MCF 10A (cell line): ENCODE measurements around the gene MEST. TPM values are rescaled to one million over a fixed set of nuclear protein-coding genes. Genes with fewer than 3 reads are reported as not detected.

ENCODE experiments used
- BruUV-seq: library from RNA; stranded (reverse); fragments of 400-500 nt; replicated peaks from 2 replicates; lab custom pipeline; 2021; lab: Mats Ljungman, UMichigan
- CTCF ChIA-PET: fragments of 300-600 bp; sonication (Branson Sonifier 250); formaldehyde crosslinking; extraction: SDS; loops from one replicate; lab custom pipeline; 2021; ENCODE audit warnings: antibody characterized with exemption, inconsistent platforms; lab: Yijun Ruan, JAX
- POLR2A ChIA-PET: fragments of 300-600, 350-650 bp; sonication (Branson Sonifier 250); formaldehyde crosslinking; extraction: SDS; loops from one replicate; lab custom pipeline; 2020; ENCODE audit warnings: antibody characterized with exemption, inconsistent platforms; lab: Yijun Ruan, JAX
- DNase-seq: peaks from one replicate; pipeline ENCODE4 v3.0.0-alpha.2; 2018; ENCODE audit not compliant: unreplicated experiment
- H3K27ac Mint-ChIP-seq: one replicate; pipeline ENCODE4 v1.8.0; 2022; ENCODE audit warnings: mild to moderate bottlenecking, low read depth, mixed read lengths; ENCODE audit not compliant: unreplicated experiment
- H3K27me3 Mint-ChIP-seq: one replicate; pipeline ENCODE4 v1.8.0; 2022; ENCODE audit warnings: mixed read lengths; ENCODE audit not compliant: insufficient read depth, unreplicated experiment
- H3K36me3 Mint-ChIP-seq: one replicate; pipeline ENCODE4 v1.8.0; 2022; ENCODE audit warnings: mild to moderate bottlenecking, moderate library complexity, mixed read lengths; ENCODE audit not compliant: insufficient read depth, unreplicated experiment
- H3K4me1 Mint-ChIP-seq: one replicate; pipeline ENCODE4 v1.8.0; 2022; ENCODE audit warnings: mixed read lengths; ENCODE audit not compliant: insufficient read depth, unreplicated experiment
- H3K4me3 Mint-ChIP-seq: one replicate; pipeline ENCODE4 v1.8.0; 2022; ENCODE audit warnings: mild to moderate bottlenecking, moderate library complexity, mixed read lengths; ENCODE audit not compliant: unreplicated experiment
- H3K9me3 Mint-ChIP-seq: one replicate; pipeline ENCODE4 v1.8.0; 2022; ENCODE audit warnings: mixed read lengths; ENCODE audit not compliant: unreplicated experiment
- intact Hi-C: fragments of 100-400 bp; cut with micrococcal nuclease; formaldehyde crosslinking; loops from 2 replicates; pipeline ENCODE4 v1.14.1; 2022
- total RNA-seq: library from RNA; stranded (reverse); gene quantifications from 2 replicates; pipeline ENCODE4 v1.2.3, GENCODE V29; 2022
- TF ChIP-seq, protein P1 (sequence below): fragments of 200-600 bp; IDR thresholded peaks from one replicate; pipeline ENCODE4 v1.8.0; 2022; ENCODE audit warnings: antibody characterized with exemption, mild to moderate bottlenecking; ENCODE audit not compliant: unreplicated experiment

MEST gene
- total RNA-seq, 1 experiment from 2014 or later: 39.0 TPM

DNA sequence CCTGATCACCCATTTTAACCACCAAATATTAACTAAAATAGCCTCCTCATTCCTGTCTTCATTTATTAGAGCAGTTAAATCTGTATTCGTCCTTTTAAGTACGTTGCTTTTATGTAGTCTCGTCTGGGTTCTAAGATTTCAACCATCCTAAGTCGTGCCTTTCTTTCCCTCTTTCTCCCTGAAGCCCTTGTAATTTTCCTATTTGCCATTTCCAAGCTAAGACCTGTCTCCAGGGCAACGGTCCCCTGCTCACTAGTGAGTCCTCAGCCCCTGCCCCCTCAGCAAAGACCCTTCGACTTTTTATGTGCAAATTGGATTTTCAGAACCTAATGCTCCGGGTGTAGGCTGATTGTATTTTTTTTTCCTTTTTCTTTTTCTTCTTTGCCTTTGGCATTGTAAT, 16.1 kb upstream of the MEST start:
- no peaks in the 10 kb centered on the region for H3K36me3 Mint-ChIP-seq
- no peak overlapping the region for H3K27ac Mint-ChIP-seq
- no peak overlapping the region for H3K4me3 Mint-ChIP-seq
- TF ChIP-seq, protein P1, sequence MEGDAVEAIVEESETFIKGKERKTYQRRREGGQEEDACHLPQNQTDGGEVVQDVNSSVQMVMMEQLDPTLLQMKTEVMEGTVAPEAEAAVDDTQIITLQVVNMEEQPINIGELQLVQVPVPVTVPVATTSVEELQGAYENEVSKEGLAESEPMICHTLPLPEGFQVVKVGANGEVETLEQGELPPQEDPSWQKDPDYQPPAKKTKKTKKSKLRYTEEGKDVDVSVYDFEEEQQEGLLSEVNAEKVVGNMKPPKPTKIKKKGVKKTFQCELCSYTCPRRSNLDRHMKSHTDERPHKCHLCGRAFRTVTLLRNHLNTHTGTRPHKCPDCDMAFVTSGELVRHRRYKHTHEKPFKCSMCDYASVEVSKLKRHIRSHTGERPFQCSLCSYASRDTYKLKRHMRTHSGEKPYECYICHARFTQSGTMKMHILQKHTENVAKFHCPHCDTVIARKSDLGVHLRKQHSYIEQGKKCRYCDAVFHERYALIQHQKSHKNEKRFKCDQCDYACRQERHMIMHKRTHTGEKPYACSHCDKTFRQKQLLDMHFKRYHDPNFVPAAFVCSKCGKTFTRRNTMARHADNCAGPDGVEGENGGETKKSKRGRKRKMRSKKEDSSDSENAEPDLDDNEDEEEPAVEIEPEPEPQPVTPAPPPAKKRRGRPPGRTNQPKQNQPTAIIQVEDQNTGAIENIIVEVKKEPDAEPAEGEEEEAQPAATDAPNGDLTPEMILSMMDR: no peak
- ChIA-PET CTCF (interaction anchor here (0.7 kb wide), 1 partner anchor 70 kb away, joined by 4 read pairs; no protein-coding TSS in a partner anchor), POLR2A (interaction anchor here (0.6 kb wide), 1 partner anchor 148 kb away, joined by 3 read pairs; no protein-coding TSS in a partner anchor)
- no peaks in the 10 kb centered on the region for H3K4me1 Mint-ChIP-seq
- intact Hi-C loops: no loop called here
- H3K9me3 Mint-ChIP-seq: peaks cover 14% of the 10 kb centered on the region
- DNase-seq: no peak
- no peaks in the 10 kb centered on the region for H3K27me3 Mint-ChIP-seq
- BruUV-seq: no TSS peak

DNA sequence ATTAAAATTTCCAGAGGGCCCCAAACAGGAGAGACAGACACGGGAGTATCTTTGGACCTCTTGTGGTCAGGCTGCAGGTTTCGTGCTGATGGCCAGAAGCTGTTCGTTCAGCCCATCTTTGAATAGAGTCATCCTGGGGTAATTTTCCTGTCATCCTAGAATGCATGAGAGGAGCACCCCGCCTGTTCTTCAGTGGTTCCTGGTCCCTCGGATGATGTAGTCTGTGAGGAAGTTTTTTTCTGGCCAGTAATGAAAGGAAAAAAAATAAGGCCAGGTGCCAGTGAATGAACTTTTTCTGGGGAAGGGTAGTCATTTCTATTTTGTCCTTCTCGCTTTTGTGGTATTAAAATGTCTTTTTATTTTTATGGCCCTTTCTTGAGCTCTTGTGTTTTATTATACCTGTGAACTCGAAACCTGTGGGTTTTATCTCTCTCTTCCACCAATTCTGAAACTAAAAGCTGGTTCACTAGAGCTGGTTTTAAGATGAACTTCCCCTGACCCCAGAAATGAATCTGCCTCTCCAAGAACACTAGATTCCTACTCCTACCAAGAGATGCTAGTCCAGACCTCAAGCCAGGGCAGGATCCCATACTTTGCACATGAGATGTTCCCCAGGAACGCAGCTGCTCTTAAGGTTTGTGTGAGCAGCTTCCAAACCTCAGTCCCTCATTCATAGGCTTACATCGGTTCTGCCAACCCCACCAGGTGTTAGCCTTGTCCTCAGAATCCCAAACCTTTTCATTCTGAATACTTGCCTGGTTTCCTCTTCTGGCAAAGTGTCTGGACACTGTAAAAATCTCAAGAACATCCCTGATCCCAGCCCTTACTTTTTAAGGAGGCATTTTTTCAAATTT, 15.4 kb upstream of the MEST start:
- ChIA-PET CTCF (interaction anchor here (0.7 kb wide), 1 partner anchor 71 kb away, joined by 4 read pairs; no protein-coding TSS in a partner anchor), POLR2A (interaction anchor here (0.6 kb wide), 1 partner anchor 149 kb away, joined by 3 read pairs; no protein-coding TSS in a partner anchor)
- no TSS peak for BruUV-seq
- H3K4me1 Mint-ChIP-seq: no peaks in the 10 kb centered on the region
- no peaks in the 10 kb centered on the region for H3K27me3 Mint-ChIP-seq
- no peak overlapping the region for H3K27ac Mint-ChIP-seq
- H3K36me3 Mint-ChIP-seq: no peaks in the 10 kb centered on the region
- DNase-seq: no peak
- intact Hi-C loops: no loop called here
- H3K9me3 Mint-ChIP-seq: peaks cover 14% of the 10 kb centered on the region
- TF ChIP-seq, protein P1: no peak
- H3K4me3 Mint-ChIP-seq: no peak overlapping the region

DNA sequence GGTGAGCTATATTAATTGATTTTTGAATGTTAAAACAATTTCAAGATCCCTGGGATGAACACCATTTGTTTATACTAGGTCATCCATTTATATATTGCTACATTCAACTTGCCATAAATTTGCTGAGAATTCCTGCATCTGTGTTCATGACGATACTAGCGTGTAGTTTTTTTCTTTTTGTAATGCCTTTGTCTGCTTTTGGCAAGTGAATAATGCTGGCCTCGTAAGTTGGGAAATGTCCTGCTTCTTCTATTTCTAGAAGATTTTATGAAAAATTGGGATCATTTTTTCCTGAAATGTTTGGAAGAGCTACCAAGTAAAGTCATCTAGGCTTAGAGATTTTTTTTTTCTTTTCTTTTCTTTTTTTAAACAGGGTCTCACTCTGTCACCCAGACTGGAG, 12.9 kb upstream of the MEST start:
- no TSS peak for BruUV-seq
- H3K9me3 Mint-ChIP-seq: peaks cover 14% of the 10 kb centered on the region
- TF ChIP-seq, protein P1: no peak
- DNase-seq: no peak
- H3K27me3 Mint-ChIP-seq: no peaks in the 10 kb centered on the region
- no peak overlapping the region for H3K4me3 Mint-ChIP-seq
- intact Hi-C loops: no loop called here
- no peak overlapping the region for H3K27ac Mint-ChIP-seq
- CTCF ChIA-PET: no interaction called here
- no peaks in the 10 kb centered on the region for H3K4me1 Mint-ChIP-seq
- no peaks in the 10 kb centered on the region for H3K36me3 Mint-ChIP-seq
- POLR2A ChIA-PET: interaction anchor here (1.0 to 1.2 kb wide), 2 partner anchors 10 to 38 kb away, joined by 3 read pairs; no protein-coding TSS in a partner anchor

DNA sequence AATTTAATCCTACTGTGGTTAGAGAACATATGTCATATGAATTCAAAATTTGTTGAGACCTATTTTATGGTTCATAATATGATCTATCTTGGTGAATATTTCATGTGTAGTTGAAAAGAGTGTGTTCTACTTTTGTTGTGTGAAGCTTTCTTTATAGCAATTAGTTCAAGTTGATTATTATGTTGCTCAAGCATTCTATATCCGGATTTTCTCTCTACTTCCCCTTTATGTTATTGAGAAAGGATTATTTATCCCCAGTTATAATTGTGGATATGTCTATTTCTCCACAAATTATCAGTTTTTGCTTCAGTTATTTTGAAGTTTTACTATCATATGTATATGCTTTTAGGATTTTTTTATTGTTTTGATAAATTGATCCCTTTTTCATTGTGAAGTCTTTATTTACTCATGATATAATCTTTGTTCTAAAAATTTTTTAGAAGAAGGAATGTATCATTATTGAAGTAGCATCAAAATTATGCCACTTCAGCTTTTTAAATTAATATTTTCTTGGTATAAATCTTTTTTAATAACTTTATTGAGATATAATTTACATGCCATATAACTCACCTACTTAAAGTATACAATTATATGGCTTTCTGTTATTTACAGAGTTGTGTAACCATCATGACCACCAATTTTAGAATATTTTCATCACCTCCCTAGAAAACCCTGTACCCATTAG, 12.0 kb upstream of the MEST start:
- POLR2A ChIA-PET: interaction anchor here (1.0 to 1.2 kb wide), 2 partner anchors 9 to 39 kb away, joined by 3 read pairs; no protein-coding TSS in a partner anchor
- Mint-ChIP-seq H3K4me1 (peaks cover 3% of the 10 kb centered on the region), H3K36me3 (no peaks in the 10 kb centered on the region), H3K27me3 (no peaks in the 10 kb centered on the region), H3K27ac (no peak overlapping the region), H3K4me3 (no peak overlapping the region), H3K9me3 (peaks cover 15% of the 10 kb centered on the region)
- CTCF ChIA-PET: interaction anchor here (0.6 kb wide), 1 partner anchor 246 kb away, joined by 3 read pairs; no protein-coding TSS in a partner anchor
- no TSS peak for BruUV-seq
- intact Hi-C loops: loop anchor here (10.0 kb wide), 1 partner anchor 405 kb away; the partner anchor contains the start of gene KLHDC10
- DNase-seq: no peak
- TF ChIP-seq, protein P1: no peak
